ENCODE results near the gene PLS1. TPM values are rescaled to one million over a fixed set of nuclear protein-coding genes. Genes with fewer than 3 reads are reported as not detected.

The PLS1 gene
- 2.9 and 3.2 TPM in 2 replicates for polyA plus RNA-seq (2012; rRNA removed)
- polyA plus RNA-seq (2012; cell fraction: cytosol; rRNA removed): 4.7 and 5.0 TPM in 2 replicates
- 1.4 and 2.3 TPM in 2 replicates for polyA plus RNA-seq (2012; cell fraction: nucleus; rRNA removed)

- Histone ChIP-seq H4K20me1 (ENCODE audit: insufficient read depth) (no peaks in the 10 kb centered on the region), H3K36me3 (replicated peaks in 1 of 2; ENCODE audit: control insufficient read depth in 1 of 2, insufficient read depth in 2 of 2, low read length in 1 of 2) (no peaks in the 10 kb centered on the region), H3F3A (replicated peaks; ENCODE audit: insufficient read depth) (peaks cover 10% of the 10 kb centered on the region), H3K9ac (peak within 1 kb of the TSS; percentile 73), H2AFZ (ENCODE audit: low read depth) (peak within 1 kb of the TSS; percentile 92), H3K27ac (ENCODE audit: low read depth in 2 of 2, low read length in 1 of 2) (peak within 1 kb of the TSS; percentile 77 to 80), H3K4me2 (peak within 1 kb of the TSS; percentile 84), H3K79me2 (ENCODE audit: insufficient read depth) (no peaks in the 10 kb centered on the region), H3K4me1 (ENCODE audit: control insufficient read depth in 1 of 2, insufficient read depth in 2 of 2, low read depth in 1 of 2, low read length in 1 of 2) (peaks cover 5 to 7% of the 10 kb centered on the region in 2 experiments; a peak in 3 of 4 replicates), H3K9me3 (no peaks in the 10 kb centered on the region), H3K4me3 (ENCODE audit: low read depth in 2 of 2, low read length in 1 of 2) (peak within 1 kb of the TSS; percentile 74 to 76), H3K9me2 (no peaks in the 10 kb centered on the region), H3K27me3 (ENCODE audit: insufficient read depth) (no peaks in the 10 kb centered on the region)
- DNase-seq: peak; percentile 96
- TF ChIP-seq SMC3 (IDR thresholded peaks at IDR 0.05; ENCODE audit: low read depth, low read length): peak; percentile 13; the same call in 1 of the 2 replicates
- TF ChIP-seq NRF1 (IDR thresholded peaks at IDR 0.05; ENCODE audit: low read depth, low read length): peak; percentile 92
- 0 out of 2 replicates have a peak, but pooled peaks have one; percentile 1 for TF ChIP-seq RAD21 (IDR thresholded peaks at IDR 0.05; ENCODE audit: low read length)
- TF ChIP-seq RCOR1 (IDR thresholded peaks at IDR 0.05; ENCODE audit: low read length): 0 out of 2 replicates have a peak, but pooled peaks have one; percentile 30
- TF ChIP-seq TEAD4 (IDR thresholded peaks at IDR 0.05; ENCODE audit: borderline replicate concordance, insufficient read depth): no peak
- no peak for TF ChIP-seq USF2 (IDR thresholded peaks at IDR 0.05; ENCODE audit: borderline replicate concordance, low read depth, low read length)
- TF ChIP-seq JUND (IDR thresholded peaks at IDR 0.05): peak; percentile 45; the same call in 1 of the 2 replicates
- peak; percentile 62; the same call in 1 of the 2 replicates for TF ChIP-seq FOXJ3 (CRISPR knock-in tag; IDR thresholded peaks at IDR 0.05)
- TF ChIP-seq REST (IDR thresholded peaks at IDR 0.05; ENCODE audit: low read depth, low read length): 0 out of 2 replicates have a peak, but pooled peaks have one; percentile 54
- 0 out of 2 replicates have a peak, but pooled peaks have one; percentile 38 for TF ChIP-seq SIN3A (IDR thresholded peaks at IDR 0.05; ENCODE audit: borderline replicate concordance, low read depth, low read length)
- TF ChIP-seq CTCF (IDR thresholded peaks at IDR 0.05): no peak
- TF ChIP-seq CHD2 (IDR thresholded peaks at IDR 0.05; ENCODE audit: low read length, partially characterized antibody): peak; percentile 16
- TF ChIP-seq ELF1 (IDR thresholded peaks at IDR 0.05): peak; percentile 51; the same call in 1 of the 2 replicates
- TF ChIP-seq USF1 (IDR thresholded peaks at IDR 0.05; ENCODE audit: borderline replicate concordance, low read depth): no peak
- TF ChIP-seq EP300 (IDR thresholded peaks at IDR 0.05; ENCODE audit: borderline replicate concordance in 1 of 2, low read depth in 1 of 2, low read length in 1 of 2): no peak; a peak in 1 of 4 replicates
- peak; percentile 40; the same call in 1 of the 2 replicates for TF ChIP-seq MAX (IDR thresholded peaks at IDR 0.05; ENCODE audit: low read depth)
- 0 out of 2 replicates have a peak, but pooled peaks have one; percentile 36 for TF ChIP-seq RFX5 (IDR thresholded peaks at IDR 0.05; ENCODE audit: low read length)
- peak; percentile 88 for TF ChIP-seq POLR2AphosphoS5 (IDR thresholded peaks at IDR 0.05; ENCODE audit: low read depth, low read length)
- TF ChIP-seq GATA2 (CRISPR knock-in tag; IDR thresholded peaks at IDR 0.05): no peak
- peak; percentile 23; the same call in 1 of the 2 replicates for TF ChIP-seq MXI1 (IDR thresholded peaks at IDR 0.05; ENCODE audit: low read depth, low read length)
- TF ChIP-seq TAF1 (IDR thresholded peaks at IDR 0.05; ENCODE audit: borderline replicate concordance, low read depth, low read length): peak; percentile 93
- CTCF ChIA-PET: interaction anchor here (0.6 to 2.1 kb wide), 4 partner anchors 9 to 399 kb away, joined by 3 to 7 read pairs (median 4); no protein-coding TSS in a partner anchor
- POLR2A ChIA-PET: interaction anchor here (0.9 to 1.1 kb wide), 2 partner anchors 19 to 128 kb away, joined by 3 to 4 read pairs; partner anchors contain the start of gene TRPC1
- WGBS (ENCODE audit: low lambda C conversion rate): under 1% methylated on average over 28 of the region's 56 CpGs
Observed at GRCh38 chr3:142595951-142596725, at the start of gene PLS1. PLS1 (plus strand) TSS chr3:142596393; CDS start chr3:142664238, 67,845 bp downstream.

Data from SK-N-SH (cell line).